ENCODE results near the gene CNOT6.
A peak's percentile ranks its signal among the peaks of the same experiment; 100 is the strongest.
"Not testable (repeated sequence)": the region's sequence is repeated elsewhere in the genome, so short reads cannot be mapped to it uniquely, and the experiment has no call there.

CNOT6 gene

DNA sequence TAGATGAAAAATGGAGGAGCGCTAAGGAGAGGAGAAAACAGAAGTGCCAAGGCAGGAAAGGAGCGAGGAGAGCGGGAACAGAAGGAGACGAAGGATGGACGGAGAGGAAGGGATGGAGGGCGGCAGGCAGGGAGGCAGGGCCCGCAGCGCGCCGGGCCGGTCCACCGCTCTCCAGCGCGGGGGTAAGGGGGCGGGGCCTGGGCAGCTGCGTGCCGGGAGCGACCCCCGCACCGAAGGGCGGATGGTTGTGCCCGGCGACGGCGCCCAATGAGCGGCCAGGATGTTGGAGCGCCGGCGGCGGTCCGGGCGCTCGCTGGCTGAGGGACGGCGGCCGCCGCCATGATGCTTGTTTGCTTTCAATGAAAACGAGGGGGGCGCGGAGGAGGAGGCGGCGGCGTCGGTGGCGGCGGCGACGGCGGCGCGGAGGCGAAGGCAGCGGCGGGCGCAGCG is at the start of gene CNOT6:
Gene CNOT6 (plus strand): TSS at position 320 of the 450 bp plus-strand sequence. CDS start 34,898 bp downstream, outside the sequence.
- peak; percentile 88 for DNase-seq (ENCODE audit: low read depth, low spot score)
- Histone ChIP-seq H3K9me3 (ENCODE audit: insufficient read depth, low read length) (no peaks in the 10 kb centered on the region), H3K27me3 (ENCODE audit: insufficient read depth, insufficient read length) (no peaks in the 10 kb centered on the region), H3K36me3 (ENCODE audit: insufficient read depth, insufficient read length, low read length) (peaks cover 18% of the 10 kb centered on the region), H3K4me1 (ENCODE audit: insufficient read depth, insufficient read length) (peaks cover 2% of the 10 kb centered on the region), H3K4me3 (ENCODE audit: insufficient read length, low read depth) (peak within 1 kb of the TSS; percentile 84), H3K9ac (ENCODE audit: insufficient read length, low read depth) (peak within 1 kb of the TSS; percentile 91)
- TF ChIP-seq SUZ12 (IDR thresholded peaks at IDR 0.05; ENCODE audit: extremely low read depth, insufficient read depth, insufficient read length): no peak
- no peak for TF ChIP-seq ZNF274 (IDR thresholded peaks at IDR 0.05; ENCODE audit: low read depth, low read length)
- TF ChIP-seq YY1 (IDR thresholded peaks at IDR 0.05; ENCODE audit: insufficient read depth, insufficient read length): peak; percentile 62

DNA sequence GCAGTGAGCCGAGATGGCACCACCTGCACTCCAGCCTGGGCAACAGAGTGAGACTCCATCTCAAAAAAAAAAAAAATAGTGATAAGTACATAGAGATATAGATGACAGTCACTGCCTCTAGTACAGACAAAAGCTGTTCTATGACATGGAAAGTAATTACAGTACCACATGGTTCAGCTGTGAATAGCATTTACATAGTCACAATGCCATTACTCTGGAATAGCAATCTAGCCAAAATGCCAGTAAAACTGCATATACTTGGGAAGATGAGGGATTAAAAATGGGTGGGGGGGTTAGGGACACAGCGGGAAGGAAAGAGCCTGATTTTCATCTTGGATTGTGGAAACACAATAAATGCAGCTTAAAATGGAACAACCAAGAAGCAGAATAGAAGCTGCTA is 39.4 kb upstream of the CNOT6 start:
- Histone ChIP-seq H3K27me3 (ENCODE audit: insufficient read depth, insufficient read length) (no peaks in the 10 kb centered on the region), H3K9me3 (ENCODE audit: insufficient read depth, low read length) (peaks cover 19% of the 10 kb centered on the region; the same call in 1 of the 2 replicates), H3K4me1 (ENCODE audit: insufficient read depth, insufficient read length) (no peaks in the 10 kb centered on the region), H3K9ac (ENCODE audit: insufficient read length, low read depth) (no peak overlapping the region), H3K4me3 (ENCODE audit: insufficient read length, low read depth) (no peak overlapping the region), H3K36me3 (ENCODE audit: insufficient read depth, insufficient read length, low read length) (no peaks in the 10 kb centered on the region)
- no peak for TF ChIP-seq SUZ12 (IDR thresholded peaks at IDR 0.05; ENCODE audit: extremely low read depth, insufficient read depth, insufficient read length)
- no peak for TF ChIP-seq YY1 (IDR thresholded peaks at IDR 0.05; ENCODE audit: insufficient read depth, insufficient read length)
- no peak for TF ChIP-seq ZNF274 (IDR thresholded peaks at IDR 0.05; ENCODE audit: low read depth, low read length)
- no peak for DNase-seq (ENCODE audit: low read depth, low spot score)

DNA sequence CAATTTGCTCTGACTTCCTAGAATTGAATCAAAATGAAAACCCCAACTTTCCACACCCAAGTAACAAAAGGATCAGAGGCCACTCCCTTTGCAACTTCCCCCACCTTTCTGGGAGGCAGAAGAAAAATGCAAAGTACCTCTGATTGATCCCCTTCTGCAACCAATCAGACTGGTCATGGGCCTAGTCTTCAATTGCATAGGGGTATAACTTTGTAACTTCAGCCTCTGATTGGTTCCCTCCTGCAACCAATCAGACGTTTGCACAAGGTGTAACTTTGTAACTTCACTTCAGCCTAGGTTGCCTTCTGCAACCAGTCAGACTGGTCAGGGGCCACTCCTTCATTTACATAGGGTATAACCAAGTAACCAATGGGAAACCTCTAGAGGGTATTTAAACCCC is 38.3 kb upstream of the CNOT6 start:
- Histone ChIP-seq H3K9ac (ENCODE audit: insufficient read length, low read depth) (no peak overlapping the region), H3K9me3 (ENCODE audit: insufficient read depth, low read length) (peaks cover 19% of the 10 kb centered on the region; the same call in 1 of the 2 replicates), H3K4me1 (ENCODE audit: insufficient read depth, insufficient read length) (no peaks in the 10 kb centered on the region), H3K4me3 (ENCODE audit: insufficient read length, low read depth) (no peak overlapping the region), H3K36me3 (ENCODE audit: insufficient read depth, insufficient read length, low read length) (no peaks in the 10 kb centered on the region), H3K27me3 (ENCODE audit: insufficient read depth, insufficient read length) (no peaks in the 10 kb centered on the region)
- no peak for DNase-seq (ENCODE audit: low read depth, low spot score)
- no peak for TF ChIP-seq YY1 (IDR thresholded peaks at IDR 0.05; ENCODE audit: insufficient read depth, insufficient read length)
- TF ChIP-seq SUZ12 (IDR thresholded peaks at IDR 0.05; ENCODE audit: extremely low read depth, insufficient read depth, insufficient read length): no peak
- TF ChIP-seq ZNF274 (IDR thresholded peaks at IDR 0.05; ENCODE audit: low read depth, low read length): no peak

DNA sequence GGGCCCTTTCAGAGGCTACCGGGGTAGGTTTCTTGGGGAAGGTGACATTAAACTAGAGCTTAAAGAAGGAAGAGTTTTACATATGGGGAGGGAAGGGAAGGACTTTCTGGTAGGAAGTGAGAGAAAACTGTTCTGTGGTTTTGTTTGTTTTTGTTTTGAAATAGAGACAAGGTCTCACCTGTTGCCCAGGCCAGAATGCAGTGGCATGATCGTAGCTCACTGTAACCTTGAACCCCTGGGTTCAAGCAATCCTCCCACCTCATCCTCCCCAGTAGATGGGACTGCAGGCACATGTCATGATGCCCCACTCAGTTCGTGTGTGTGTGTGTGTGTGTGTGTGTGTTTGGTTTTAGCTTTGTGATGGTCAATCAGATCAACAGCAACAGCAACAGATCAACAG is 37.4 kb upstream of the CNOT6 start:
- Histone ChIP-seq H3K9ac (ENCODE audit: insufficient read length, low read depth) (no peak overlapping the region), H3K27me3 (ENCODE audit: insufficient read depth, insufficient read length) (no peaks in the 10 kb centered on the region), H3K36me3 (ENCODE audit: insufficient read depth, insufficient read length, low read length) (no peaks in the 10 kb centered on the region), H3K4me1 (ENCODE audit: insufficient read depth, insufficient read length) (no peaks in the 10 kb centered on the region), H3K4me3 (ENCODE audit: insufficient read length, low read depth) (no peak overlapping the region), H3K9me3 (ENCODE audit: insufficient read depth, low read length) (peaks cover 19% of the 10 kb centered on the region; the same call in 1 of the 2 replicates)
- DNase-seq (ENCODE audit: low read depth, low spot score): no peak
- TF ChIP-seq YY1 (IDR thresholded peaks at IDR 0.05; ENCODE audit: insufficient read depth, insufficient read length) (no peak), ZNF274 (IDR thresholded peaks at IDR 0.05; ENCODE audit: low read depth, low read length) (no peak), SUZ12 (IDR thresholded peaks at IDR 0.05; ENCODE audit: extremely low read depth, insufficient read depth, insufficient read length) (no peak)

DNA sequence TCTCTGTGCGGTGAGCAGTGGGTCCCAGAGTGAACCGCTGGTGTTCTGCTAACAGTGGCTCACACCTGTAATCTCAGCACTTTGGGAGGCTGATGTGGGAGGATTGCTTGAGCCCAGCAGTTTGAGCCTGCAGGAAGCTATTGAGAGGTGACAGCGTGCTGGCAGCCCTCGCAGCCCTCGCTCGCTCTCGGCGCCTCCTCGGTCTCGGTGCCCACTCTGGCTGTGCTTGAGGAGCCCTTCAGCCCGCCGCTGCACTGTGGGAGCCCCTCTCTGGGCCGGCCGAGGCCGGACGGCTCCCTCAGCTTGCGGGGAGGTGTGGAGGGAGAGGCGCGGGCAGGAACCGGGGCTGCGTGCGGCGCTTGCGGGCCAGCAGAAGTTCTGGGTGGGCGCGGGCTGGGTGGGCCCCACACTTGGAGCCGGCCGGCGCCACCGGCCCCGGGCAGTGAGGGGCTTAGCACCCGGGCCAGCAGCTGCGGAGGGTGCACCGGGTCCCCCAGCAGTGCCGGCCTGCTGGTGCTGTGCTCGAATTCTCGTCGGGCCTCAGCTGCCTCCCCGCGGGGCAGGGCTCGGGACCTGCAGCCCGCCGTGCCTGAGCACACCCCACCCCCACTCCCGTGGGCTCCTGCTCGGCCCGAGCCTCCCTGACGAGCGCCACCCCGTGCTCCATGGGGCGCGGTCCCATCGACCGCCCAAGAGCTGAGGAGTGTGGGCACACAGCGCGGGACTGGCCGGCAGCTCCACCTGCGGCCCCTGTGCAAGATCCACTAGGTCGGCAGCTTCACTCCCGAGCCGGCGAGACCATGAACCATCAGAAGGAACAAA is 35.1 kb upstream of the CNOT6 start:
- H3K9me3 ChIP-seq (ENCODE audit: insufficient read depth, low read length): peaks cover 19% of the 10 kb centered on the region; the same call in 1 of the 2 replicates
- H3K9ac ChIP-seq (ENCODE audit: insufficient read length, low read depth); H3K27me3 ChIP-seq (ENCODE audit: insufficient read depth, insufficient read length); H3K36me3 ChIP-seq (ENCODE audit: insufficient read depth, insufficient read length, low read length); H3K4me1 ChIP-seq (ENCODE audit: insufficient read depth, insufficient read length); DNase-seq (ENCODE audit: low read depth, low spot score); H3K4me3 ChIP-seq (ENCODE audit: insufficient read length, low read depth): not testable (repeated sequence)

DNA sequence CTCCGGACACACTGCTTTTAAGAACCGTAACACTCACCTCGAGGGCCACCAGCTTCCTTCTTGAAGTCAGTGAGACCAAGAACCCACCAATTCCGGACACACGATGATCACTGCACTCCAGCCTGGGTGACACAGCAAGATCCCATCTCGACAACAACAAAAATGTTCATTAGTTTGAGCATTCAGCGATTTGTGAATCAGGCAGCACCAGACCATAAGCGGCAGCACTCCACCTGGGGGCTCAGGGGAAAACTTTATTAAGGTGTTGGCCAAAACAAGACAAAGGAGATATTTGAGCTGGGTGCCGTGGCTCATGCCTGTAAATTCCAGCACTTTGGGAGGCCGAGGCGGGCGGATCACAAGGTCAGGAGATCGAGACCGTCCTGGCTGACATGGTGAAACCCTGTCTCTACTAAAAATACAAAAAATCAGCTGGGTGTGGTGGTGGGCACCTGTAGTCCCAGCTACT is 34.5 kb upstream of the CNOT6 start:
- H3K27me3 ChIP-seq (ENCODE audit: insufficient read depth, insufficient read length); DNase-seq (ENCODE audit: low read depth, low spot score); H3K4me1 ChIP-seq (ENCODE audit: insufficient read depth, insufficient read length); H3K36me3 ChIP-seq (ENCODE audit: insufficient read depth, insufficient read length, low read length); H3K9ac ChIP-seq (ENCODE audit: insufficient read length, low read depth); H3K4me3 ChIP-seq (ENCODE audit: insufficient read length, low read depth): not testable (repeated sequence)
- H3K9me3 ChIP-seq (ENCODE audit: insufficient read depth, low read length): peaks cover 19% of the 10 kb centered on the region; the same call in 1 of the 2 replicates

DNA sequence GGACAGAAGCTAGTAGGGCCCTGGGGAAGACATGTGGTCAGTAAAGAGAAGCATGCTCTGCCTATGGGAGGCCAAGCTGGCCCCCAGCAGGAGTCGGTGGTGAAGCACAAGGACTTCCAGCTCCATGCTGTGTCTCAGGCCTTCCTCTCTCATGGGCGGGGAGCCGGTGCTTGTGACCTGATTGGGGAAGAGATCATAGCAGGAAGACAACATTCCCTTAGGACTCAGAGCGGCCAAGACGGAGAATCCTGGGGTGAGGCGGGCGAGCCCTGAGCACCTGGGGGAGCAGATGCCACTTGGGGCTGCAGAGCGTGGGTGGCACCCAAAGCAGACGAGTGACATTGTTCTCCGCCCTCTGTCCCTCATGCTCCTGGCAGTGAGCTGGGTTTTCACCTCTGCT is 33.3 kb upstream of the CNOT6 start:
- Histone ChIP-seq H3K36me3 (ENCODE audit: insufficient read depth, insufficient read length, low read length) (no peaks in the 10 kb centered on the region), H3K4me1 (ENCODE audit: insufficient read depth, insufficient read length) (peaks cover 2% of the 10 kb centered on the region), H3K4me3 (ENCODE audit: insufficient read length, low read depth) (no peak overlapping the region), H3K9me3 (ENCODE audit: insufficient read depth, low read length) (peaks cover 23% of the 10 kb centered on the region; the same call in 1 of the 2 replicates), H3K27me3 (ENCODE audit: insufficient read depth, insufficient read length) (no peaks in the 10 kb centered on the region), H3K9ac (ENCODE audit: insufficient read length, low read depth) (no peak overlapping the region)
- DNase-seq (ENCODE audit: low read depth, low spot score): no peak
- no peak for TF ChIP-seq YY1 (IDR thresholded peaks at IDR 0.05; ENCODE audit: insufficient read depth, insufficient read length)
- no peak for TF ChIP-seq ZNF274 (IDR thresholded peaks at IDR 0.05; ENCODE audit: low read depth, low read length)
- TF ChIP-seq SUZ12 (IDR thresholded peaks at IDR 0.05; ENCODE audit: extremely low read depth, insufficient read depth, insufficient read length): no peak

All from NT2/D1 (cell line).